ENCODE results near the gene C2orf15.

Gene C2orf15

GRCh38 chr2:99169534-99169933 lies 28.0 kb downstream of the C2orf15 start:
- Mint-ChIP-seq H3K4me1 (no peaks in the 10 kb centered on the region), H3K9me3 (no peaks in the 10 kb centered on the region), H3K36me3 (ENCODE audit: low read depth) (peaks cover 51% of the 10 kb centered on the region), H3K4me3 (no peak overlapping the region), H3K27me3 (ENCODE audit: low read depth, poor library complexity) (no peaks in the 10 kb centered on the region), H3K27ac (no peak overlapping the region)
- TF ChIP-seq CTCF (IDR thresholded peaks at IDR 0.05) = no peak
- DNase-seq = no peak

GRCh38 chr2:99171377-99172140 lies 30.1 kb downstream of the C2orf15 start:
- no peak for DNase-seq
- TF ChIP-seq CTCF (IDR thresholded peaks at IDR 0.05) = no peak
- Mint-ChIP-seq H3K27me3 (ENCODE audit: low read depth, poor library complexity) (no peaks in the 10 kb centered on the region), H3K4me1 (no peaks in the 10 kb centered on the region), H3K9me3 (no peaks in the 10 kb centered on the region), H3K36me3 (ENCODE audit: low read depth) (peaks cover 43% of the 10 kb centered on the region), H3K4me3 (no peak overlapping the region), H3K27ac (peak overlapping the region; percentile 32)

- H3K36me3 Mint-ChIP-seq (ENCODE audit: low read depth) = peaks cover 25% of the 10 kb centered on the region
- H3K9me3 Mint-ChIP-seq = peaks cover 8% of the 10 kb centered on the region
- peak; percentile 86 for DNase-seq
- TF ChIP-seq CTCF (IDR thresholded peaks at IDR 0.05) = no peak
- no peaks in the 10 kb centered on the region for H3K27me3 Mint-ChIP-seq (ENCODE audit: low read depth, poor library complexity)
- H3K27ac Mint-ChIP-seq = peak within 1 kb of the TSS; percentile 98
- peak within 1 kb of the TSS; percentile 100 for H3K4me3 Mint-ChIP-seq
- peaks cover 42% of the 10 kb centered on the region for H3K4me1 Mint-ChIP-seq
Observed at GRCh38 chr2:99180755-99181623, 39.5 kb downstream of the C2orf15 start, which contains the start of the genes MITD1 and MRPL30. MITD1 (minus strand) TSS chr2:99181058; CDS start chr2:99180981, 77 bp downstream. MRPL30 (plus strand) TSS chr2:99181184; CDS start chr2:99186204, 5,020 bp downstream.

GRCh38 chr2:99181624-99182000 lies 40.1 kb downstream of the C2orf15 start:
- Mint-ChIP-seq H3K27me3 (ENCODE audit: low read depth, poor library complexity) (no peaks in the 10 kb centered on the region), H3K9me3 (peaks cover 8% of the 10 kb centered on the region), H3K4me1 (peaks cover 42% of the 10 kb centered on the region), H3K36me3 (ENCODE audit: low read depth) (peaks cover 31% of the 10 kb centered on the region), H3K27ac (peak overlapping the region; percentile 98), H3K4me3 (peak overlapping the region; percentile 100)
- no peak for TF ChIP-seq CTCF (IDR thresholded peaks at IDR 0.05)
- no peak for DNase-seq

GRCh38 chr2:99183025-99183424 lies 41.5 kb downstream of the C2orf15 start:
- Mint-ChIP-seq H3K36me3 (ENCODE audit: low read depth) (peaks cover 36% of the 10 kb centered on the region), H3K27me3 (ENCODE audit: low read depth, poor library complexity) (no peaks in the 10 kb centered on the region), H3K4me3 (peak overlapping the region; percentile 100), H3K4me1 (peaks cover 42% of the 10 kb centered on the region), H3K27ac (peak overlapping the region; percentile 38), H3K9me3 (peaks cover 8% of the 10 kb centered on the region)
- DNase-seq = no peak
- TF ChIP-seq CTCF (IDR thresholded peaks at IDR 0.05) = no peak
